Loucy (cell line): ENCODE data around the gene ANKRD23.

Source experiments
- H2AFZ ChIP-seq: fragments of 200-600 bp; sonication (generic); 2 replicates; pipeline ENCODE4 v1.6.0; 2016; ENCODE audit warnings: antibody characterized with exemption, mild to moderate bottlenecking, low read length, moderate library complexity
- H3F3A ChIP-seq: fragments of 200-600 bp; 2 replicates; pipeline ENCODE4 v1.6.0; 2016; ENCODE audit warnings: antibody characterized with exemption, low read depth, mild to moderate bottlenecking
- H3K27me3 ChIP-seq: fragments of 200-600 bp; sonication (generic); 2 replicates; pipeline ENCODE4 v1.6.1; 2014; ENCODE audit warnings: low read length, mild to moderate bottlenecking; ENCODE audit not compliant: insufficient read depth, poor library complexity, severe bottlenecking
- H3K36me3 ChIP-seq: fragments of 200-600 bp; sonication (generic); 2 replicates; pipeline ENCODE4 v1.6.1; 2016; ENCODE audit warnings: low read length; ENCODE audit not compliant: insufficient read depth
- H3K4me1 ChIP-seq: fragments of 200-600 bp; sonication (generic); 2 replicates; pipeline ENCODE4 v1.5.1; 2014; ENCODE audit warnings: low read length, mild to moderate bottlenecking; ENCODE audit not compliant: insufficient read depth, poor library complexity, severe bottlenecking
- H3K4me2 ChIP-seq: fragments of 200-600 bp; sonication (generic); 2 replicates; pipeline ENCODE4 v1.6.0; 2014; ENCODE audit warnings: antibody characterized with exemption, low read length, low read depth, mild to moderate bottlenecking; ENCODE audit not compliant: poor library complexity, severe bottlenecking
- H3K4me3 ChIP-seq: fragments of 200-600 bp; sonication (generic); 2 replicates; pipeline ENCODE4 v1.5.1; 2014; ENCODE audit warnings: low read length, mild to moderate bottlenecking, mixed read lengths; ENCODE audit not compliant: poor library complexity, severe bottlenecking
- H3K79me2 ChIP-seq: fragments of 200-600 bp; sonication (generic); 2 replicates; pipeline ENCODE4 v1.6.1; 2014; ENCODE audit warnings: low read length; ENCODE audit not compliant: insufficient read depth
- H3K9ac ChIP-seq: fragments of 200-600 bp; sonication (generic); 2 replicates; pipeline ENCODE4 v1.6.0; 2014; ENCODE audit warnings: mild to moderate bottlenecking, low read depth, low read length, moderate library complexity; ENCODE audit not compliant: poor library complexity, severe bottlenecking
- H3K9me2 ChIP-seq: fragments of 200-600 bp; sonication (generic); replicated peaks from 2 replicates; pipeline ENCODE4 v1.6.1; 2016; ENCODE audit warnings: low read depth, low read length, mixed read lengths
- H3K9me3 ChIP-seq: fragments of 200-600 bp; sonication (generic); 2 replicates; pipeline ENCODE4 v1.6.1; 2014; ENCODE audit warnings: mild to moderate bottlenecking, antibody characterized with exemption, low read length, low read depth; ENCODE audit not compliant: insufficient read depth
- H4K20me1 ChIP-seq: fragments of 200-600 bp; sonication (generic); 2 replicates; pipeline ENCODE4 v1.6.0; 2014; ENCODE audit warnings: antibody characterized with exemption, low read length, mild to moderate bottlenecking; ENCODE audit not compliant: insufficient read depth, poor library complexity, severe bottlenecking
- CTCF ChIP-seq: fragments of 200-600 bp; sonication (generic); conservative IDR thresholded peaks from 2 replicates; pipeline ENCODE4 v1.5.1; 2014; ENCODE audit warnings: mild to moderate bottlenecking, antibody characterized with exemption, low read length
- EZH2phosphoT487 ChIP-seq: fragments of 200-600 bp; IDR thresholded peaks from 2 replicates; pipeline ENCODE4 v1.6.1; 2018; ENCODE audit warnings: antibody characterized with exemption, mild to moderate bottlenecking, moderate library complexity, borderline replicate concordance

The ANKRD23 gene

DNA sequence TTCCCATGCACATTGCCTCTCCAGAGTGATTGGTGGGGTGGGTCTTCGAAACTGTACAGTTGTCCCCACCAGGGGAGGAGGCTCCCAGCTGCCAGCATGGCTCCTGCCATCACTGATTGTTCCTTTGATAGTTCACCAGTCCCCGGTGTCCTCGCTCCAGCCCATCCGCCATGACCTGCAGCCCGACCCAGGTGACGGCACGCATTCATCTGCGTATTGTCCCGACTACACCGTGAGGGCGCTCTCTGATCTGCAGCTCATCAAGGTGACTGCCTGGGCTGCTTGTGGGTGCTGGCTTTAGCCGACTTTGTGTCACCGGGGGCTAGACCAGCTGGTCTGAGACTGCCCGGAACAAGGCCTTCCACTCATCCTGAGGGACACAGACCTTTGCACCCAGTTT, 15.4 kb downstream of the ANKRD23 start:
- no peaks in the 10 kb centered on the region for H3F3A ChIP-seq
- peaks cover 12% of the 10 kb centered on the region for H3K79me2 ChIP-seq
- no peak overlapping the region for H2AFZ ChIP-seq
- no peak overlapping the region for H3K9ac ChIP-seq
- peaks cover 3% of the 10 kb centered on the region for H3K4me1 ChIP-seq
- TF ChIP-seq EZH2phosphoT487 = no peak
- no peak for TF ChIP-seq CTCF
- H4K20me1 ChIP-seq = peaks cover 12% of the 10 kb centered on the region
- peaks cover 88% of the 10 kb centered on the region for H3K36me3 ChIP-seq
- no peak overlapping the region for H3K4me2 ChIP-seq
- no peaks in the 10 kb centered on the region for H3K27me3 ChIP-seq
- H3K9me2 ChIP-seq = no peaks in the 10 kb centered on the region
- no peaks in the 10 kb centered on the region for H3K9me3 ChIP-seq
- no peak overlapping the region for H3K4me3 ChIP-seq

DNA sequence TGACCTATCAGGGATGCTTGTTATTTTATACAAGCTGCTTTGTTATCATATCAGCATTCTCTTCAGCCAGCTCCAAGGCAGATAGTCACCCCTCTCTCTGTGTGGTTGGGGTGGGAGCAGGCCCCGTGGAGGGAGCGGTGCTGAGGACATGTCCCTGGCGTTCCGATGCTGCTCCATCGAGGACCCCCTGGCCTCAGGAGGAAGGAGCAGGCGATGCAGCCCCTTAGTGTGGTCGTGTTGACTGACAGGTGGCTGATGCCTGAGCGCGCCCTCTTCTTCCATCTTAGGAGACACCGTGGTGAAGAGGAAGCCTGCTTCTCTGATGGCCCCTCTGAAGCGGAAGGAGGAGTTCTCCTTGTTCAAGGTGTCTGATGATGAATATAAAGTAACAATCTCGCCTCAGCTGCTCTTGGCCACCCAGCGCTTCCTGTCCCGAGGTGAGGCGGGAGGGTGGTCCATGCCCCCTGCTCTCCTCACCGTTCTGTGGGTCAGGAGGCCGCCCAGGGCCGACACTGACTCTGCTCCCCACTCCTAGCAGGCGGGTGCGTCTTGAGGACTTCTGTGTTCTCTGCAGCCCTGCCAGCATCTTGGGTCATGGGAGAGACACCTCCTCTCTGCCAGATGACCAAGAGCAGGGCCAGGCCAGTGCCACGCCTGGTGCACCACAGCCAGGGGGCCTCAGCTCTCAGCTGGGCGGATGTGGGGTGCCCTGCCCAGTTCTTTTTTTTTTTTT, 17.1 kb downstream of the ANKRD23 start:
- Histone ChIP-seq H3K79me2 (peaks cover 26% of the 10 kb centered on the region), H3K4me3 (no peak overlapping the region), H4K20me1 (peaks cover 24% of the 10 kb centered on the region), H3K27me3 (no peaks in the 10 kb centered on the region), H3K9me2 (no peaks in the 10 kb centered on the region), H3K4me2 (no peak overlapping the region), H3F3A (no peaks in the 10 kb centered on the region), H2AFZ (no peak overlapping the region), H3K9me3 (no peaks in the 10 kb centered on the region), H3K36me3 (peaks cover 79% of the 10 kb centered on the region), H3K4me1 (peaks cover 4% of the 10 kb centered on the region), H3K9ac (no peak overlapping the region)
- no peak for TF ChIP-seq EZH2phosphoT487
- TF ChIP-seq CTCF = no peak

DNA sequence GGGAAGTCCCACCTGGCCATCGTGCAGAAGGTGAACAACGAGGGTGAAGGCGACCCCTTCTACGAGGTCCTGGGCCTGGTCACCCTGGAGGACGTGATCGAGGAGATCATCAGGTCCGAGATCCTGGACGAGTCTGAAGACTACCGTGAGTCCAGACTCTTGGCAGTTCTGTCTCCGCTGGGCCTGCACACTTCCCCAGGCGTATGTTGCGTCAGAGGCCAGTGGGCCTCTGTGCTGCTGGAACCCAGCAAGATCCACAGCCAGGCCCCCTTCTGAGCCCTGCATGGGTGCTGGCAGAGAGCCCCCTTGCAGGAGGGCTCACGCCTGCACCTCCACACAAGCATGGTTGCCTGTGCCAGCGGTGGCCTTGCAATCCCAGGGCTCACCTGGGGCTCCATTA, 18.8 kb downstream of the ANKRD23 start:
- Histone ChIP-seq H3K4me1 (peaks cover 20% of the 10 kb centered on the region), H3F3A (no peaks in the 10 kb centered on the region), H3K4me3 (no peak overlapping the region), H3K9ac (no peak overlapping the region), H3K27me3 (no peaks in the 10 kb centered on the region), H3K36me3 (peaks cover 62% of the 10 kb centered on the region), H3K79me2 (peaks cover 43% of the 10 kb centered on the region), H3K9me3 (no peaks in the 10 kb centered on the region), H2AFZ (no peak overlapping the region), H4K20me1 (peaks cover 40% of the 10 kb centered on the region), H3K4me2 (no peak overlapping the region), H3K9me2 (no peaks in the 10 kb centered on the region)
- TF ChIP-seq EZH2phosphoT487 = no peak
- no peak for TF ChIP-seq CTCF
